ENCODE results near the gene PVALEF.
A peak's percentile ranks its signal among the peaks of the same experiment; 100 is the strongest.

Gene PVALEF

DNA sequence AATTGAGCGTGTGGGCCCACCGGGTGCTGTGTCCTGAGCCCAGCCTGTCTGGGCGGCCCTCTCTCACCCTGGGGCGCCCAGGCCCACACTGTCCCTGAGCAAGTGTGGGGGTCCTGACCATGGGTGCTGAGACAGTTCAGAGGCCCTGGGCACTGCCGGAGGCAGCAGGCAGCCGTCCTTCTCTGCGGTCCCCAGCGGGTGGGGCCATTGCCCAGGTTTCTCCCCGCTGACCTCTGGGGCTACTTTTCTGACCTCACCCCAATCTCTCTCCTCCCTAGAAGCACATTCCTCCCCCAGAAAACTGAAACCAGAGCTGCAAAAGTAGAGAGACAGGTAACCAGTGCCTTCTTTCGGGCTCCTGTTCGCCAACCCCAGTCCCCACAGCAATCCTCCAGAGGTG is 36.0 kb upstream of the PVALEF start:
- no peak for DNase-seq

DNA sequence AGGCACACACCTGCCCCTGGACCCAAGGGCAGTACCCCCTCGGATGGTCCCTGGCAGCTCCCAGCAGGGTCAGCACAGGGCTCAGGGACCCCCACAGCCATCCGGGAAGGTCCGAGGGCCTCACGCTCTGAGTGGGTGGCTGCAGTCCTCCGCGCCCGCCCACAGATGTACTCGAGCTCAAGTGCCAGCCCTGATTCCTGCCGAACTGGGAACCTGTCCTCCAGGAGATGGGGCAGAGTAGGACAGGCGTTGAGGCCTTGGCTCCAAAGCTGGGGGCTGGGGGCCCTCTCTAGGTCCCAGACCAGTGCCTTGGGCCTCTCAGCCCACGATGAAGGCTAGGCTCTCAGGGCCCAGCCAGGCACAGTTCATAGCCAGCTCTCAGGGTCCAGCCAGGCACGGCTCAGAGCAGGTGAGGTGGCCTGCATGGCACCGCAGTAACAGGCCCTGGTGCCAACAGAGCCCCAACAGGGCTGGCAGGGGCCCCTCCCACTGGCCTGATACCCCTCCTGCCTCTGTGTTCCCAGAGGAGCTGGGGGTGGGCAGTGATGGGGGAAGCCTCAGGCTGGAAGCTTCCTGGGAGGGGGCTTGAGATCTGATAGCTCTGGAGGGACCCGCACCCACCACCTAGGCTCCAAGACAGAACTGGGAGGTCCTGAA is 35.5 kb upstream of the PVALEF start:
- DNase-seq, result no peak

GRCh38 chr17:81130385-81131361 is 34.6 kb upstream of the PVALEF start:
- no peak for DNase-seq

DNA sequence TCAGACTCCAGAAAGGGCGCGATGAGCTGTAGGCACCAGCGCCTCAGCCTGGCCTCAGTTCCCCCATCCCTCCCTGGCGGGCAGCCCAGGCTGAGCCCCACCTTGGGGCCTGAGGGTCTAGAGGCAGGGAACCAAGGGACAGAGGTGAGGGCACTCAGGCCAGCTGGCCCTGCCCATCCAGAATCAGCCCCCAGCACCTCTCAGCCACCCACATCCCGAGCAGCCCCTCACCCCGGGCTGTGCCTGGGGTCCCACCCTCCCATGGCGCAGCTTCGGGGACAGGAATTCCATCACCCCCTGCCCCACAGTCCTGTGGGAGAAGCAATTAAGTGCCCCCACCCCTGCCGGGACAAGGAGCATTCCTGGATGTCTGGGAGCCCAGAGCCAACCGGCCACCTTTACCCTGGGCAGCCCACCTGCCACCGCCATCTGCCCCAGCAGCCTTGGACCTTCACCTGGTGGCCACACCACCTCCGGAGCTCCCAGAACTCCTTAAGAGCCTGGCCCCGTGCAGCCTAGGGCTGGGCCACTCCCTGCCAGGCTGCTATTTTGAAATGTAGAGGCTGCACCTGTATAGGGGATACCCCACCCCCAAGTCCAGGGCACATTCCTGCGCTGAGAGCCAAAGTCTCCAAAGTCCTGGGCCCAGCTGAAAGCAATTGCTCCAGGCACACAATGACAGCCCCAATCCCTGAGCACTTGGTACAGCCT is 33.7 kb upstream of the PVALEF start:
- no peak for DNase-seq

GRCh38 chr17:81132197-81132540 is 33.1 kb upstream of the PVALEF start:
- DNase-seq, result no peak

DNA sequence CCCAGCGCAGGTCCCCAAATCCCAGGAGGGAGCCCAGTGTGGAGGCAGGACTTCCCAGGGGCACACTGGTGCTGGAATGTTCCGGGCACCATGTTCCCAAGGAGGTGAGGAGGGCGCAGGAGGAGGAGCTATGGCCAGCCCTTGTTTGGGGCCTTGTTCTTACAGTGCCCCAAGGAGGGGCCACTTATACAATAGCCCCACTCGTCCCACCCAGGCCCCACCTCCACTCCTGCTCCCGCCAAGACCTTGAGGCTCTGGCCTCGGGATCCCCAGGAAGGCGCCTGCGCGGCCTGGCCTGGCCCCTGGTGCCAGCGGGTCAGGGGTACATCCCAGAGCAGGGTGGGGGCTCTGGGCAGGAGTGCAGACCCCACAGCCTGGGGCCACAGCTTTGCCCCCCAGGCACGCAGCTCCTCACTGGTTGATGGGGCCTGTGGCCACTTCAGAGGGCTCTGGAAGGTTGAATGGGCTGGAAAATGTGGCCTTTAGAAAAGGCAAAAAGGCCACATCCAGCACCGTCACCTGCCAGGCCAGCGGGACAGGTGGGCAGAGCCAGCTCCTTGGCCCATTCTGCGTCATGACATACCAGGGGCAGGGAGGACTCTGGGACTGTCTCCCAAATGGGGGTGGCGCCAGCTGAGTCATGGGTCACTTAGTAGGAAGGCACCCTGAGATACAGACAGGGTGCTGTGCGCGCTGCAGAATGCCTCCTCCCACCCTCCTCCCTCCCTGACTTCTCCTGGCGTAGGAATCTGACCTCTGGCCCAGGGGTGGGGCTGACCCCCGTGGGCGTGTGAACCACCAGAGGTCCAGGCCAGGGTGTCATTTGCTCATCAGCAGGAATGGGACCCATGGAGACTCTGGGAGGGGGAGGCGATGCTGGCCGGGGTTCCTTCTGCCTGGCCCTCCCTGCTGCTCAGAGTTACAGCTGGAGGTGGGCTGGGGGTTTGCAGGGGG is 32.3 kb upstream of the PVALEF start:
- DNase-seq, result no peak

- no peak for DNase-seq
These were observed 31.1 kb upstream of the PVALEF start for GRCh38 chr17:81134064-81134781.

DNA sequence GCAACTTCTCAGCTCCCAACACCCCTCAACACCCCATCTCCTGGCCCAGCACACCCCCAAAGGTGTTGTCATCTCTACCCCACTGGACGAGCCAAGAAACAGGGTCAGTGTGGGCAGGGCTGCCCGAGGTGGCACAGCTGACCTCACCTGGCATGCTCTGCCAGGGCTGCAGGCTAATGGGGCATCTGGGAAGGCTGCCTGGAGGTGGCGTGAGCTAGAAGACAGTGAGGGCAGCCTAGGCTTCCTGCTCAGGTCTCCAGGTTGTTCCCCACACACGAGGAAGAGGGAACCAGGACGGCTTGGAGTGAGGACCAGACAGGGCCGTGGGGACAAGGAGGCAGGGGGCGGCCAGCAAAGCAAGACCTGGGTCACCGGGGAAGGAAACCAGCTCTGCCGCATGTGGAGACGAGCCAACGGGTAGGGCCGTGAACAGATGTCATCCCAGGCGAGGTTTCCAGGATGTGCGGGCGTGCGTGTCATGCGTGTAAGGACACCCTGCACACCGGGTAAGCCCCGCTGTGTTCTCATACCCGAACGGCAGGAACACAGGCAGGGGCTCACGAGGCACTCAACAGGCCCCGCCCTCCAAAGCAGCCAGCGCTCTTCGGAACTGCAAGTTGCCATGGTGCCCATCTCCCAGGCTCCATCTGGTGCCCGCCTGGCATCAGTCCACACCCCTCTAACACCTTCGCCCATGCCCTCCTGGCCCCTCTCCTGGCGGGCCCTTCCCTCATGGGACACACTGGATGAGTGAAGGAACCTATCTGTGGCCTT is 29.6 kb upstream of the PVALEF start:
- peak in 1 of 2 experiments; percentile 37 for DNase-seq

GRCh38 chr17:81136366-81136765 is 28.9 kb upstream of the PVALEF start:
- DNase-seq, result no peak

- no peak for DNase-seq
These were observed 28.1 kb upstream of the PVALEF start for GRCh38 chr17:81137248-81137647.

GRCh38 chr17:81138083-81138482 is 27.2 kb upstream of the PVALEF start:
- no peak for DNase-seq

- no peak for DNase-seq
These were observed 26.8 kb upstream of the PVALEF start for GRCh38 chr17:81138500-81138899.

GRCh38 chr17:81139428-81139827 is 25.9 kb upstream of the PVALEF start:
- no peak for DNase-seq

DNA sequence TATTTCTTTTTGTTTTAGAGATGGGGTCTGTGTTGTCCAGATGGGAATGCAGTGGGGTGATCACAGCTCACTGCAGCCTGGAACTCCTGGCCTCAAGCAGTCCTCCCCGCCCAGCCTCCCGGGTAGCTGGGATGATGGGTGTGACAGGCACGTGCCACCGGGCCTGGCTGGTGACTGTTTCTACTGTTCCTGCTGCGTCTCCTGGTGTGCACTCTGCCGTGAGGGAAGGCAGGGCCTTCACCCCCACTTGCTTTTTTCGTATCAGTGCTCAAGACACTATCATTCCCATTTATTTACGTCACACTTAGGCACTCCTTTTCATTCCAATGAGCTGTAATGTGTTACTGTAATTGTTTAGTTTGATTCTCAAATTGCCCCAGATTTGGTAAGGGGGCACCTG is 25.3 kb upstream of the PVALEF start:
- no peak for DNase-seq

DNA sequence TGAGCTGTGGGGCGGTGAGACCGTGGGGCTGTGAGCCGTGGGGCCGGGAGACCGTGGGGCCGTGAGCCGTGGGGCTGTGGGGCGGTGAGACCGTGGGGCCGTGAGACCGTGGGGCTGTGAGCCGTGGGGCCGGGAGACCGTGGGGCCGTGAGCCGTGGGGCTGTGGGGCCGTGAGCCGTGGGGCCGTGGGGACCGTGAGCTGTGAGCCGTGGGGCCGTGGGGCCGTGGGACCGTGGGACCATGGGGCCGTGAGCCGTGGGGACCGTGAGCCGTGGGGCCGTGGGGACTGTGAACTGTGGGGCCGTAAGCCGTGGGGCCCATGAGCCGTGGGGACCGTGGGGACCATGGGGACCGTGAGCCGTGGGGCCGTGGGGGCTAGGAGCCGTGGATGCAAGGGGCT is 24.6 kb upstream of the PVALEF start:
- no peak for DNase-seq

GRCh38 chr17:81142301-81143199 is 22.8 kb upstream of the PVALEF start:
- peak; percentile 38 to 58 for DNase-seq

- no peak for DNase-seq
These were observed 22.1 kb upstream of the PVALEF start for GRCh38 chr17:81143200-81143527.

DNA sequence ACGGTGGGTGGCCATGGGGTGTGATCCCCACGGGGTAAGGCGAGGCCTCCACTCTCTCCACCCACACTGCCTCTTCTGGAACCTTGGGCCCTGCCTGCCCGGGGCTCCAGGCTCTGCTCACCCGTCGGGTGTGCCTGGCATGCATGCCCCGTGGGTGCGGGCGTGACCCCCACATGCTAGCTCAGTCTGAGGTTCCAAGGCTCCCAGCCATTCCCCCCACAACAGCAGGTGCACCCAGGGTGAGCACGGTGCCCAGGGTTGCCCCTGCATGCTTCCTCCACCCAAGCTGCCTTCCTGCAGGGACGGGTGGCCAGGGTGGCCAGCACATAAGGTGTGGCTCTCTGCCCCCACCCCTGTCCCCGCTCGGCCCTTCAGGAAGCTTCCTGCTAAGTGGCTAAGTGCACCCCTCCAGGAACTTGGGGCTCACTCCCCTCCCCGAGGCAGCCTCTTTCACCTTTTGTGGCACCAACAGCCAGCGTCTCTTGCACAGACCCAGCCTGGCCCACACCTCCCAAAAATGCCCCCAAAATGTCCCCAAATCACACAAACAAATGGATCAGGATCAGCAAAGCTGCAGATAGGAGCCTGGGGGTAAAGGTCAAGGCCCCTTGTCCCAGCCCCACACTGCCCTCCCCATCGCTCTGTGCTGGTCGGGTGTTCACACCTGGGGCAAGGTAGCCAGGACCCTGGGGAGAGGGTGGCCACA is 21.4 kb upstream of the PVALEF start:
- DNase-seq, result no peak

DNA sequence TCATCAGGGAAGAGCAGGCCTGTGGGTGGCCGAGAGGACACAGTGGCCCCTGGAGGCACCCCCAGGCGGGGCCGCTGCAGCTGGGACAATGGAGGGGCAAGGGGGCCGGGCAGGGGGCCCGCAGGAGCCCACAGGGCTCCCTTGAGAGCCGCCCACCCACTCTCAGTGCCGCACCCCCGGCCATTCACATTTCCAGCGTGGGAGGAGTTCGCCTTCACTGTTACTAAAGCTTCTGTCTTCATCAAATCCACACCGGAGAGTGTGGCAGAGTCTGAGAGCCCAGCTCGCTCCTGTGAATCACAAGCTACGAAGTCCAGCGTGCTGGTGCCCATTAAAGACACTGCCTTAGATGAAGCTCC is 20.9 kb upstream of the PVALEF start:
- DNase-seq, result no peak
